NCI-H1092 (cell line): ENCODE data around the gene DLGAP5.

ENCODE experiments used
- DNase-seq: peaks from one replicate; lab custom pipeline; 2025; lab: John Stamatoyannopoulos, UW

Gene DLGAP5

GRCh38 chr14:55114720-55115119 is 76.7 kb downstream of the DLGAP5 start:
- no peak for DNase-seq

- no peak for DNase-seq
Observed at GRCh38 chr14:55111122-55111708, 80.2 kb downstream of the DLGAP5 start.

GRCh38 chr14:55109836-55110235 is 81.5 kb downstream of the DLGAP5 start:
- DNase-seq = no peak

- DNase-seq = no peak
Observed at GRCh38 chr14:55107766-55108554, 83.4 kb downstream of the DLGAP5 start.

- DNase-seq = no peak
Observed at GRCh38 chr14:55105991-55106390, 85.4 kb downstream of the DLGAP5 start.

- DNase-seq = no peak
Observed at GRCh38 chr14:55103971-55104954, 87.1 kb downstream of the DLGAP5 start.

- DNase-seq = no peak
Observed at GRCh38 chr14:55103005-55103640, 88.3 kb downstream of the DLGAP5 start.

GRCh38 chr14:55102141-55102621 is 89.2 kb downstream of the DLGAP5 start:
- peak; percentile 82 for DNase-seq

GRCh38 chr14:55101698-55102097 is 89.7 kb downstream of the DLGAP5 start:
- DNase-seq = no peak

GRCh38 chr14:55099756-55100155 is 91.6 kb downstream of the DLGAP5 start:
- no peak for DNase-seq

- DNase-seq = no peak
Observed at GRCh38 chr14:55098561-55098898, 92.9 kb downstream of the DLGAP5 start.
